Body of pancreas (tissue), 4 donors: Measurements from ENCODE around the gene DPEP1. TPM values are rescaled to one million over a fixed set of nuclear protein-coding genes. Genes with fewer than 3 reads are reported as not detected.

Experiments used
- ATAC-seq: fragments of 150-250 bp; one replicate; pipeline ENCODE4 v1.9.1; 2016
- DNase-seq, 4 donors: peaks; one replicate each; pipeline ENCODE4 v3.0.0-alpha.2; 2019
- H3K27ac ChIP-seq, 4 donors: fragments of 200-600 bp; sonication (generic); 1 replicate in 3 of 4; 2 replicates in 1 of 4; pipeline versions ENCODE4 v1.5.1 to v1.6.1; 2016 to 2019; ENCODE audit warnings: mild to moderate bottlenecking in 1 of 4, mixed read lengths in 1 of 4, moderate library complexity in 1 of 4
- H3K27me3 ChIP-seq, 2 donors: fragments of 200-600 bp; sonication (generic); one replicate each; pipeline ENCODE4 v1.6.0; 2016; ENCODE audit warnings: mild to moderate bottlenecking in 1 of 2
- H3K36me3 ChIP-seq, 2 donors: fragments of 200-600 bp; sonication (generic); replicated peaks in 1 of 2; 2 replicates each; pipeline ENCODE4 v1.5.1; 2016; ENCODE audit warnings: low read depth in 2 of 2; ENCODE audit not compliant: insufficient read depth in 1 of 2
- H3K4me1 ChIP-seq: fragments of 200-600 bp; sonication (generic); one replicate; pipeline ENCODE4 v1.6.0; 2016
- H3K4me3 ChIP-seq, 2 donors: fragments of 200-600 bp; sonication (generic); 1 replicate in 1 of 2; 2 replicates in 1 of 2; pipeline ENCODE4 v1.5.1; 2016 to 2019
- H3K9me3 ChIP-seq, 3 donors: fragments of 200-600 bp; sonication (generic); 1 replicate in 2 of 3; 2 replicates in 1 of 3; pipeline ENCODE4 v1.5.1; 2016
- POLR2A ChIP-seq, 3 donors: fragments of 450-650 bp; IDR thresholded peaks; one replicate each; pipeline ENCODE4 v1.6.1; 2016; ENCODE audit warnings: antibody characterized with exemption in 3 of 3, mild to moderate bottlenecking in 2 of 3
- WGBS, 2 donors: methylation state at CpG; one replicate each; pipeline ENCODE4 v1.1.5; 2017; 5-methylcytosine and 5-hydroxymethylcytosine counted together
- intact Hi-C: fragments of 100-400 bp; cut with DNase I; formaldehyde crosslinking; loops from one replicate; pipeline ENCODE4 v1.15.1; 2023
- total RNA-seq, 2 donors: library from RNA; depleted of rRNA; stranded (reverse); fragments of >200 nt; gene quantifications; one replicate each; pipeline ENCODE4 v1.1.0, GENCODE V29; 2016
- TF ChIP-seq, protein P1 (sequence below), 7 experiments: fragments of 450-650 bp in 4 of 7; fragments of 200-600 bp in 3 of 7; sonication (generic) in 3 of 7; IDR thresholded peaks; one replicate each; pipeline ENCODE4 v1.5.1; 2016 to 2019; ENCODE audit warnings: antibody characterized with exemption in 7 of 7

Gene DPEP1
- total RNA-seq, 2 donors from 2014 or later = 116 to 147 TPM

DNA sequence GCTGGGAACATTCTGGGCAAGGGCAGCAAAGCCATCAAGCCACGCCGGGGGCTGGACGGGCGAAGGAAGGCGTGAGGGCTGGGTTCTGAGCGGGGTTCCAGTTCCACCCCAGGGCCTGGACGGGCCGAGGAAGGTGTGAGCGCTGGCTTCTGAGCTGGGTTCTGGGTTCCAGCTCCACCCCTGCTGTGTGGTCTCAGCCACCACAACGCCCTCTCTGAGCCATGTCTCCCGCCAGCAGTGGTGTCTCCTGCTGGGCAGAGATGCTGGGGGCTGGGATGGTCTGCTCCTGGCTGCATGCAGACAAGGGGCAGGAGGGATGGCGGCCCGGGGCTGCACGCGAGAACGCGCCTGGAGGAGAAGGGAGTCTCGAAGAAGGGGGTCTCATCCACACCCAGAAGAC, 41.8 kb upstream of the DPEP1 start:
- DNase-seq = no peak
- no peaks in the 10 kb centered on the region for H3K9me3 ChIP-seq
- intact Hi-C loops = no loop called here
- TF ChIP-seq, protein P1, sequence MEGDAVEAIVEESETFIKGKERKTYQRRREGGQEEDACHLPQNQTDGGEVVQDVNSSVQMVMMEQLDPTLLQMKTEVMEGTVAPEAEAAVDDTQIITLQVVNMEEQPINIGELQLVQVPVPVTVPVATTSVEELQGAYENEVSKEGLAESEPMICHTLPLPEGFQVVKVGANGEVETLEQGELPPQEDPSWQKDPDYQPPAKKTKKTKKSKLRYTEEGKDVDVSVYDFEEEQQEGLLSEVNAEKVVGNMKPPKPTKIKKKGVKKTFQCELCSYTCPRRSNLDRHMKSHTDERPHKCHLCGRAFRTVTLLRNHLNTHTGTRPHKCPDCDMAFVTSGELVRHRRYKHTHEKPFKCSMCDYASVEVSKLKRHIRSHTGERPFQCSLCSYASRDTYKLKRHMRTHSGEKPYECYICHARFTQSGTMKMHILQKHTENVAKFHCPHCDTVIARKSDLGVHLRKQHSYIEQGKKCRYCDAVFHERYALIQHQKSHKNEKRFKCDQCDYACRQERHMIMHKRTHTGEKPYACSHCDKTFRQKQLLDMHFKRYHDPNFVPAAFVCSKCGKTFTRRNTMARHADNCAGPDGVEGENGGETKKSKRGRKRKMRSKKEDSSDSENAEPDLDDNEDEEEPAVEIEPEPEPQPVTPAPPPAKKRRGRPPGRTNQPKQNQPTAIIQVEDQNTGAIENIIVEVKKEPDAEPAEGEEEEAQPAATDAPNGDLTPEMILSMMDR (IDR thresholded peaks at IDR 0.05) = no peak
- peaks cover 20% of the 10 kb centered on the region for H3K4me1 ChIP-seq
- no peak for ATAC-seq
- H3K36me3 ChIP-seq = no peaks in the 10 kb centered on the region
- WGBS, 2 donors = 84 to 86% methylated on average over 7 to 18 of the region's 18 CpGs
- no peak overlapping the region for H3K4me3 ChIP-seq
- no peak overlapping the region for H3K27ac ChIP-seq
- H3K27me3 ChIP-seq = peaks cover 0 to 13% of the 10 kb centered on the region in 2 donors

- TF ChIP-seq, protein P1 (IDR thresholded peaks at IDR 0.05) = no peak
- TF ChIP-seq POLR2A (IDR thresholded peaks at IDR 0.05) = no peak
- ATAC-seq (no peak), DNase-seq (peak in 1 of 4 donors; percentile 28)
- H3K27ac ChIP-seq = no peak overlapping the region
- intact Hi-C loops = no loop called here
- peaks cover 0 to 13% of the 10 kb centered on the region in 2 donors for H3K27me3 ChIP-seq
- no peaks in the 10 kb centered on the region for H3K9me3 ChIP-seq
- WGBS, 2 donors = 33 to 34% methylated on average over 9 to 14 of the region's 14 CpGs
- H3K4me1 ChIP-seq = peaks cover 20% of the 10 kb centered on the region
- H3K36me3 ChIP-seq = no peaks in the 10 kb centered on the region
- no peak overlapping the region for H3K4me3 ChIP-seq
Observed at GRCh38 chr16:89572073-89572484, 41.4 kb upstream of the DPEP1 start.

DNA sequence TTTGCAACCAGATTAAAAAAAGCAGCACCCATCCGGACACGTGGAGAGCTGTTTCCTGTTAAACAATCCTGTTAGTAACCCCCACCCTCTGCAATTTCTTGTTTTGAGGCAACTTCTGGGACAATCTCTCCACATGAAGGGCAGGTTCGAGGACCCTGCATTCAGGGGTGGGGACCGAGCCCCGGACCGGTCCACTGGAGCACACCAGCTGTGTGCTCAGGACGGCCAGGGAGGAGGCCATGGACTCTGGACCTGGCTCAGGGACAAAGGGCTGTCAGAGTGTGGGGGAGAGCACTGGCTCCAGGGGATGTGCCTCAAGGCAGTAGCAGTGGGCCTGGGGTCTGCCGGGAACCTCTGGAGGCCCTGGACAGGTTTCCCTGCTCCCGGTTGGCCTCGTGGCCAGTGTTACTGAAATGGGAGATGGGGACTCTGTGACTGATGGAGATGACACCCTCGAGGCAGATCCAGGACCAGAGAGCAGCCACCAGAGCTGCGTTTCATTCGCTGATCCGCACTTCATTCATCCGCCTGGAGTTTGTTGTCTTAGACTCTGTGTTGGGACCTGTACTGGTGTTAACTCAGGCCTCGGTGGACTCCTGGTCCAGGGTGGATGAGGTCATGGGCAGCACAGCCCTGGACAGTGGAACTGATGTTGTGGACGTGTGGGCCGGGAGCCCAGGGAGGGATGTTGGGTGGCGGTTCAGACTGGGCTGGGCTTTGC, 40.8 kb upstream of the DPEP1 start:
- intact Hi-C loops = no loop called here
- Histone ChIP-seq H3K4me1 (peaks cover 20% of the 10 kb centered on the region), H3K27me3 (peaks cover 0 to 13% of the 10 kb centered on the region in 2 donors), H3K4me3 (no peak overlapping the region), H3K27ac (no peak overlapping the region), H3K36me3 (no peaks in the 10 kb centered on the region), H3K9me3 (no peaks in the 10 kb centered on the region)
- no peak for DNase-seq
- no peak for TF ChIP-seq POLR2A (IDR thresholded peaks at IDR 0.05)
- TF ChIP-seq, protein P1 (IDR thresholded peaks at IDR 0.05) = no peak
- no peak for ATAC-seq
- 61 to 73% methylated on average over 10 to 19 of the region's 19 CpGs for WGBS, 2 donors

GRCh38 chr16:89573826-89574680, 39.4 kb upstream of the DPEP1 start:
- H3K4me1 ChIP-seq = peaks cover 20% of the 10 kb centered on the region
- 75 to 86% methylated on average over 9 to 29 of the region's 31 CpGs for WGBS, 2 donors
- DNase-seq (no peak), ATAC-seq (no peak)
- H3K4me3 ChIP-seq = no peak overlapping the region
- no peaks in the 10 kb centered on the region for H3K36me3 ChIP-seq
- intact Hi-C loops = no loop called here
- peaks cover 0 to 13% of the 10 kb centered on the region in 2 donors for H3K27me3 ChIP-seq
- no peak overlapping the region for H3K27ac ChIP-seq
- no peaks in the 10 kb centered on the region for H3K9me3 ChIP-seq
- no peak for TF ChIP-seq POLR2A (IDR thresholded peaks at IDR 0.05)
- TF ChIP-seq, protein P1 (IDR thresholded peaks at IDR 0.05) = no peak
